22Rv1 (cell line): ENCODE data around the gene EDN2.

Experiments used
- CTCF ChIP-seq: fragments of 450-650 bp; IDR thresholded peaks from 2 replicates; pipeline ENCODE4 v1.5.1; 2017; ENCODE audit warnings: mild to moderate bottlenecking
- ZFX ChIP-seq: fragments of 450-650 bp; IDR thresholded peaks from 2 replicates; pipeline ENCODE4 v1.6.1; 2017; ENCODE audit warnings: antibody characterized with exemption, borderline replicate concordance

GRCh38 chr1:41465741-41466140, 18.7 kb downstream of the EDN2 start:
- TF ChIP-seq CTCF: no peak
- no peak for TF ChIP-seq ZFX
